Skeletal muscle satellite cell (primary cell): ENCODE results near the gene MYOF.

ENCODE experiments used
- H3K27me3 ChIP-seq: 2 replicates; pipeline ENCODE4 v1.7.0; 2013; ENCODE audit warnings: low read length; ENCODE audit not compliant: control insufficient read depth, insufficient read depth
- H3K36me3 ChIP-seq: 2 replicates; pipeline ENCODE4 v1.7.0; 2013; ENCODE audit warnings: mild to moderate bottlenecking, control low read depth, low read length; ENCODE audit not compliant: insufficient read depth
- H3K4me1 ChIP-seq: 2 replicates; pipeline ENCODE4 v1.7.0; 2013; ENCODE audit warnings: low read length; ENCODE audit not compliant: control insufficient read depth, insufficient read depth
- H3K4me2 ChIP-seq: 2 replicates; pipeline ENCODE4 v1.7.0; 2013; ENCODE audit warnings: mild to moderate bottlenecking, low read length
- H3K4me3 ChIP-seq: 2 replicates; pipeline ENCODE4 v1.7.0; 2013; ENCODE audit warnings: low read length
- H3K9ac ChIP-seq: 2 replicates; pipeline ENCODE4 v1.7.0; 2013; ENCODE audit warnings: mild to moderate bottlenecking, low read depth, low read length, moderate library complexity
- H3K9me3 ChIP-seq: replicated peaks from 2 replicates; pipeline ENCODE4 v1.7.0; 2013; ENCODE audit warnings: mild to moderate bottlenecking, control low read depth, low read length

MYOF gene

DNA sequence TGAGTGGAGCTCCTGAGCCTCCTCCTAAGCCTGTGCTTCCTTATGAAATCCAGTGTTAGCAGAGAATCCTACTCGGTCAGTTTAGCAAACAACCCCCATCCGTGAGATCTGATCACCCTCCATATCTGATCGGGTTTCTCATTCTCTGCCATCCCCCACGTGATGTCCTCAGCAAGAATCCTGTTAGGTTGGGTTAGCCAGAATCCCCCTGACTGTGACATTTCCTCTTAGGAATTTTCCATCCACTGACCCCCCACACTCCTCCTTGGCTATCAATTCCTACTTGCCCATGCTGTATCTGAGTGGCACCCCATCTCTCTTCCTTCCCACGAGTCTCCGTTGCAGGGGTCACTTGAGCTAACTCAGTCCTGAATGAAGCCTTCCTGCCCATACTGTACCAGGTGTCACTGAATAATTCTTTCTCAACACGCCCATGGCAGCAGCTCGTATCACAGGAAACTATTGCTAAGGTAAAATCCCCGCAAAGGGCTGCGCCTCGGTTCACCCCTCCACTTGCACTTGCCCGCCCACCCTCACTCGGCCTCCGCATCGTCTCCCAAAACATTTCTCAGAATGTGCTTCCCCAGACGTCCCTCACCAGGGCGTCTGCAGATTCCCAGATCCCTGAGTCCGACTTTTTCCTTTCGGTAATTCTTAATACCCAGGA lies 44.1 kb downstream of the MYOF start:
- Histone ChIP-seq H3K36me3 (peaks cover 38% of the 10 kb centered on the region), H3K4me2 (peak overlapping the region; percentile 68), H3K4me3 (peak overlapping the region; percentile 29), H3K4me1 (peaks cover 76% of the 10 kb centered on the region), H3K9ac (peak overlapping the region; percentile 93), H3K27me3 (no peaks in the 10 kb centered on the region), H3K9me3 (no peaks in the 10 kb centered on the region)

DNA sequence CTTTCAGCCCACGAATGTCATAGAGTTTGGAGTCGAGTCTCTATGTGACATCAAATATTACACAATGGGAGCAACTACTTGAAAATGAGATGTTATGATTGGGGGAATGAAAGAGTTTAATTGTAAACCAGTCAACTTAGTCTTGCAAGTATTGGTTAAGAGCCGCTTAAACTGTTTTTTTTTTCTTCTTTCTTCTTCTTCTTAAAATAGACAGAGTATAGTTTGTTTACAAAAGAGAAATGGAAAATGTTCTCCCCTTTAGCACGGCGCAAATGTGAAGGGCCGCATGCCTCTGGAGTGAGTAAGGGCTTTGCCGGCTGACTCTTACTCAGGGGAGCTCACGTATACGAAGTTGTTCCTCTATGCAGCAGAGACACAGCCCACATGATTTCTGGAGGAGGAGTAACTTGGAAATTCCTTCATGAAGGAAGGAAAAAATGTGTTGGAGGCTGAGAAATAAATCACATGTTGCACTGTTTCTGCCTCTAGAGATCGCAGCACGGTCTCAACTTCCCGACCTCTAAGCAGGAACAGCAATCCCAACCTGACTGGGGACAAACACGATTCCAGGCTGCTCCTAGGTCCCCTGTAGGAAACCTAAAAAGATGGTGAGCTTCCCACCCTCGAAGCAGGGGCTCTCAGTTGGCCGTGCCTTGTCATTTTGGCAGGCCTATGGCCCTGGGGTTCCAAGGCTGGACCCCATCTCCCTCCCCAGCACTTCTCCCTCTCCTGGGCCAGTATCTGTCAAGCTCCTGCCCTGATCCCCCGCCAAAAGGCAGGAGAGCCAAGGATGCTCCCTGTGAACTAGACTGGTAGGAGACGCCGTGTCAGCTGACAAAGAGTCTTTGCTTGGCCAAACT lies 44.8 kb downstream of the MYOF start:
- Histone ChIP-seq H3K9ac (peak overlapping the region; percentile 93), H3K4me3 (peak overlapping the region; percentile 43)

DNA sequence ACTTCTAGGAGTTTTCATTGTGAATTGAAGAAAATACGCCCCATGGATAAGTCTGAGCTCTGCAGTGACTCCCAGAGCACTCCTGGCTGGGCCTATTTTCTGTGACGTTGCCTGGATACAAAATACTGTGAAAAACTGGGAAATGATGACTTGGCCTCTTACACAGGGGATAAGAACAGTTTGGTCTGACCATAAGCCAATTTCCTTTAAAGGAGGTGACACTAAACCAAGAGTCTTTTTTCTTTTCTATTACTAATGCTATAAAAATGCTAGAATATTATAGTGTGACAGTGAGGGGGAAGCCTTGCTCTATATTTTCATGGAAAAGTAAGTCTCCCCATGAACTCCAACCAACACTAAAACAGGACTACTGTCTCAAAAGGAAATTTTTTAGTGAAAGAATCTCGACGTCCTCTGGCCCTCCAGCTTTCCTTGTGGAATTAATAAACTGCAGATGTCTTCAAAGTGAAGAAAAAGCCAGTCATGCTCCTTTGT lies 45.5 kb downstream of the MYOF start:
- peaks cover 63% of the 10 kb centered on the region for H3K4me1 ChIP-seq
- H3K9me3 ChIP-seq: no peaks in the 10 kb centered on the region
- peaks cover 38% of the 10 kb centered on the region for H3K36me3 ChIP-seq
- no peaks in the 10 kb centered on the region for H3K27me3 ChIP-seq
- peak overlapping the region; percentile 76 for H3K4me2 ChIP-seq
- peak overlapping the region; percentile 93 for H3K9ac ChIP-seq
- H3K4me3 ChIP-seq: peak overlapping the region; percentile 43

More for the DNA sequence above, 44.8 kb downstream of the MYOF start:
- Histone ChIP-seq H3K27me3 (no peaks in the 10 kb centered on the region), H3K36me3 (peaks cover 38% of the 10 kb centered on the region), H3K9me3 (no peaks in the 10 kb centered on the region), H3K4me1 (peaks cover 70% of the 10 kb centered on the region), H3K4me2 (peak overlapping the region; percentile 76)

DNA sequence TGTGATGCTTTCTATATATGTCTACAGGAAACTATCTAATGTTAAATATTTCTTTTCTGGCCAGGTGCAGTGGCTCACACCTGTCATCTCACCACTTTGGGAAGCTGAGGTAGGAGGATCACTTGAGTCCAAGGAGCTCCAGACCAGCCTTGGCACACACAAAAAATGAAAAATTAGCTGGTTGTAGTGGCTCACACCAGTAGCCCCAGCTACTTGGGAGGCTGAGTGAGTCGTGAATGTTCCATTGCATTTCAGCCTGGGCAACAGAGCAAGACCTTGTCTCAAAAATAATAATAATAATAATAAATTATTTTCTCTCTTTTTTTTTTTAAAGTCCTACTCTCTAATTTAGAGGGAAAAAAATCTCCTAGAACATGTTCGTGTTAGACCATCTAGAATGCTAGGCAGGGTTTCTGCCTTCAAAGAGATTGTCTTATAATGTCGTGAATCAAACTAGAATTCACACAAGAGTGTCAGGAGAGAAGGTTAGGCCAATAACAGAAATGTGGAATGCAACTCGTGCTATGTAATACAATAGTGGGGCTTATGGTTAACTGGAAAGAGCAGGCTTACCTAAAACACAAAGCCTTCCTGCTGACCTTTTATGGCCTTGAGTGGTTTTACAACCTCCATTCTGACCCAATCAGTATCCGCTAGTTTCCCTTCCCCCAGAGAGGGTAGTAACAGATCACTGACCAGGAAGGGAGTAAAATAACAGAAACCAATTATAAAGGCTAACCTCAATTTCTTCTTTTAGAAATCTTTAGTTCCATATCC lies 46.3 kb downstream of the MYOF start:
- Histone ChIP-seq H3K27me3 (no peaks in the 10 kb centered on the region), H3K9me3 (no peaks in the 10 kb centered on the region), H3K4me3 (no peak overlapping the region), H3K9ac (peak overlapping the region; percentile 93), H3K4me1 (peaks cover 57% of the 10 kb centered on the region), H3K4me2 (peak overlapping the region; percentile 76), H3K36me3 (peaks cover 46% of the 10 kb centered on the region)

DNA sequence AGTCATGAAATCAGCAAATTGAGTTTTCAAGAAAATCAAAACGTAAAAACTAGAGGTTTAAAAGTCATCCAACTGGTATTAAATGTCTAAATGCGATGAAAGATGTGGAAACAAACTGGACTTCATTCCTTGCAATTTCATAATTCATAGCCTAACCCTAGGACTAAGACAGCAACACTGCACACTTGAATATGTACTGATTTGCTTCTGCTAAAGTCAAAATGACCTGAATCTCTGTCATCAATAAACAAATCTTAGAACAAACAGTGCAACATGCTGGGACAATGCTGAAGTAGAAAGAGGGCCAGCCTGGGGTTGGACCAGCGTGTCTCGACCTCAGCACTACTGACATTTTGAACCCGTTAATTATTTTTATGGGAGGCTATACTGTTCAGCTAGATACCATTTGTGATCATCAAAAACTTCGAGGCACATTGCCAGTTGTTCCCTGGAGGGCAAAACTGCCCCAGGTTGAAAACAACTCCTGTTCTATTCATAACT lies 47.1 kb downstream of the MYOF start:
- Histone ChIP-seq H3K9ac (peak overlapping the region; percentile 93), H3K27me3 (no peaks in the 10 kb centered on the region), H3K4me1 (peaks cover 52% of the 10 kb centered on the region), H3K9me3 (no peaks in the 10 kb centered on the region), H3K36me3 (peaks cover 53% of the 10 kb centered on the region), H3K4me3 (no peak overlapping the region), H3K4me2 (peak overlapping the region; percentile 20)

DNA sequence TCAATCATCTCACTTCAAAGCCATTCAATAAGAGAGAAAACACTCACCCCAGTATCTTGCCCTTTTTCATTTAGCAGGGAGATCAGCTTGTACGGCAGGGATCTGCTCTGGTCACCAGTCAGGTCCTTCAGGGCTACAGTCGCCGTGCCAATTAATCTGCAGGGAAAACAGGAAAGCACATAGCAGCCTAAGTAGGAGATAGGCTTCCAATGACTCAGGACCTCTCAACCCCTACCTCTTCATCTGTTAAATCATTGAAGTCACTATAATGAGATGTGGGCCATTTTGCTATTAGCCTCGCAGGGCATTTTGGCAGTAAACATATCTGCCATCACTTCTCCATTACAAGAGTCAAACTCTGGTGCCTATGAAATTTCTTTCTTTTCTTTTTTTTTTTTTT lies 50.8 kb downstream of the MYOF start:
- Histone ChIP-seq H3K4me3 (no peak overlapping the region), H3K36me3 (peaks cover 56% of the 10 kb centered on the region), H3K27me3 (no peaks in the 10 kb centered on the region), H3K4me2 (no peak overlapping the region), H3K4me1 (peaks cover 48% of the 10 kb centered on the region), H3K9ac (no peak overlapping the region), H3K9me3 (no peaks in the 10 kb centered on the region)

DNA sequence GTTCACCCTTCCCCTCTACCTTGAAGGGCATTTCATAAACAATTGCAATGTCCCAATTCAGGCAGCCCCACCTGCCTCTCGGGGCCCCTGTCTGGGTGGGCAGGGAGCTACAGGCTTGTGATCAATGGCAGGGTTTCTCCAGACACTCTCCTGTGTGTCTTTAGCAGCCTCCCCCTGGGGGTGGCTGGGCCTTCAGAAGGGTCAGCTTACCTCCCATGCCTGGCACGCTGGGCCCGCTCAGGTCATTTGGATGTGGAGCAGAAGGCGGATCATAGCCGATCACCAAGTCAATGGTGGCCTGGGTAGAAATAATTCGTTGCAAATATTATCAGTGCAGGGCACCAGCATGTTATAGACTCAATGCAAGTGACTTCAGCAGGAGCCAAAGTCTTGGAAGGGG lies 56.3 kb downstream of the MYOF start:
- no peak overlapping the region for H3K9ac ChIP-seq
- H3K4me2 ChIP-seq: no peak overlapping the region
- H3K36me3 ChIP-seq: peaks cover 75% of the 10 kb centered on the region
- no peak overlapping the region for H3K4me3 ChIP-seq
- H3K27me3 ChIP-seq: no peaks in the 10 kb centered on the region
- H3K4me1 ChIP-seq: peaks cover 28% of the 10 kb centered on the region
- H3K9me3 ChIP-seq: no peaks in the 10 kb centered on the region

DNA sequence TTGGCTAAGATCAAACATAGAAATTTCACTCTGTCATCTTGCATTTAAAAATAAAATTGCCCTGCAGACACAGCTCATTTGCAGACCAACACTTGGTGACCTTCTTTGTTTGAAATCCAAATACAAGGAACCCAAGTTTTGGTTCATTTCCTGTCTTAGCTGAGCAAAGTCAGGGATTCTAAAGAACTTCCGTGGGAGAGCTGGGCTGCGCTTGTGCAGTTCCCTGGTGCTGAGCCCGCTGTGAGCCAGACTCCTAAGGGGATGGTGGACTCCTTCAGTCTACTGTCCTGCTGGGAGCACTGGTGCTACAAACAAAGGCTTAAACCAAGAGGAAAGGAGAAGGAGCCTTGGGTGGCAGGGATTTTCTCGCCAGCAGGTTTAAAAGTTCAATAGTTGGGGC lies 60.0 kb downstream of the MYOF start:
- no peak overlapping the region for H3K4me3 ChIP-seq
- no peaks in the 10 kb centered on the region for H3K27me3 ChIP-seq
- H3K4me1 ChIP-seq: peaks cover 10% of the 10 kb centered on the region
- H3K9ac ChIP-seq: no peak overlapping the region
- no peak overlapping the region for H3K4me2 ChIP-seq
- no peaks in the 10 kb centered on the region for H3K9me3 ChIP-seq
- peaks cover 82% of the 10 kb centered on the region for H3K36me3 ChIP-seq

DNA sequence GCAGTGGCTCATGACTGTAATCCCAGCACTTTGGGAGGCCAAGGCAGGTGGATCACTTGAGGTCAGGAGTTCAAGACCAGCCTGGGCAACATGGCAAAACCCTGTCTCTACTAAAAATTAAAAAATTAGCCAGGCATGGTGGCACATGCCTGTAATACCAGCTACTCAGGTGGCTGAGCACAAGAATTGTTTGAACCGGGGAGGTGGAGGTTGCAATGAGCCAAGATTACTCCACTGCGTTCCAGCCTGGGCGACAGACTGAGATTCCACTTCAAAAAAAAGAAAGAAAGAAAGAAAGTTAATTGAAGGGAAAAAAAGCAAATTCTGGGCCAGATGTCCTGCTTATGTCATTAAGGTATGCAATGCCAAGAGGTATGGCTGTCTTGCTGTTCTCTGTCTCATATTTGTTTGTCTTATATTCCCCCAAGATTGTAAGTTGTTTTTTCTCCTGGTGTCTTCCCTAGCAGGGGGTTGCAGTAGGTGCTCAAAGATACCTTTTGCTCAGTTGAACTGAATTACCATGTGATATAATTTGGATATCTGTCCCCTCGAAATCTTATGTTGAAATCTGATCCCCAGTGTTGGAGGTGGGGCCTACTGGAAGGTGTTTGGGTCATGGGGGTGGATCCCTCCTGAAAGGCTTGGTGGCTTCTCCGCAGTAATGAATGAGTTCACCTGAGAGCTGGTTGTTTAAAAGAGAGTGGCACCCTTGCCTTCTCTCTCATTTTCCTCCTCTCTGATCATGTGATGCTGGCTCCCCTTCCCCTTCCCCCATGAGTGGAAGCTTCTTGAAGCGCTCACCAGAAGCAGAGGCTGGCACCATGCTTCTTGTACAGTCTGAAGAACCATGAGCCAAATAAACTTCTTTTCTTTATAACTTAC lies 60.9 kb downstream of the MYOF start:
- peaks cover under 1% of the 10 kb centered on the region for H3K4me1 ChIP-seq
- no peaks in the 10 kb centered on the region for H3K9me3 ChIP-seq
- no peak overlapping the region for H3K9ac ChIP-seq
- no peak overlapping the region for H3K4me3 ChIP-seq
- H3K4me2 ChIP-seq: no peak overlapping the region
- H3K27me3 ChIP-seq: no peaks in the 10 kb centered on the region
- peaks cover 86% of the 10 kb centered on the region for H3K36me3 ChIP-seq

DNA sequence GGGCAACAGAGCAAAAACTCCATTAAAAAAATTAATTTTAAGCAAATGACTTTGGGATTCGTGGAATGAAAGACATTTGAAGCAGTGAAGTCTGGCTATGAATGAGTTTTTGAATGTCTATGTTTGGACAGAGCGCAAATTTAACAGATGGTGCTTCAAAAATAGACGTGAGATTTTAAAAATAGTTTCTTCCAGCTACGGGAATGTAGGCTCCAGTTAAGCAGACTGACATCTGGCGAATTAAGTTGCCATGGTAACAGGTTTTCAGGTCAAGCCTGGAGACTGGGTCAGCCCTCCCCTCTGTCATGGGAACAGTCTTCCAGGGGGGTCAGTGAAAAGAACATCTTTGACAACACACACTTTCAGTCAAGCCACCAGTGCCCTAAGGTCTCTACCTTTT lies 62.0 kb downstream of the MYOF start:
- Histone ChIP-seq H3K36me3 (peaks cover 84% of the 10 kb centered on the region), H3K27me3 (no peaks in the 10 kb centered on the region), H3K4me2 (no peak overlapping the region), H3K9me3 (no peaks in the 10 kb centered on the region), H3K4me3 (no peak overlapping the region), H3K4me1 (no peaks in the 10 kb centered on the region), H3K9ac (no peak overlapping the region)
